A549 (cell line): ENCODE measurements around the gene TSPAN4. TPM values are rescaled to one million over a fixed set of nuclear protein-coding genes. Genes with fewer than 3 reads are reported as not detected.

ENCODE experiments used
- ATAC-seq, 2 experiments: fragments of 200-7000 bp in 1 of 2; fragments of >200 bp in 1 of 2; cut with Nextera tagmentation in 1 of 2; cut with Tn5 transposase in 1 of 2; 3 replicates each; pipeline versions ENCODE4 v1.8.0 to v1.9.1; 2018 to 2020; ENCODE audit warnings: mild to moderate bottlenecking in 1 of 2, moderate library complexity in 1 of 2
- CTCF ChIA-PET: fragments of 300-600 bp; sonication (Branson Sonifier 250); formaldehyde crosslinking; extraction: SDS; loops from one replicate; lab custom pipeline; 2021; ENCODE audit warnings: antibody characterized with exemption, inconsistent platforms; lab: Yijun Ruan, JAX
- POLR2A ChIA-PET: fragments of 350-600 bp; formaldehyde crosslinking; extraction: SDS; loops from one replicate; lab custom pipeline; 2021; ENCODE audit warnings: antibody characterized with exemption, inconsistent platforms; lab: Yijun Ruan, JAX
- DNase-seq, 2 experiments: peaks; one replicate each; pipeline versions ENCODE4 v3.0.0 to v3.0.0-alpha.2; 2011 to 2016; ENCODE audit warnings: low read depth in 1 of 2, low spot score in 1 of 2
- FAIRE-seq: peaks from 2 replicates; lab custom pipeline; 2011; peaks lifted over from hg19 to GRCh38; lab: Jason Lieb, UNC
- H3K27ac ChIP-seq, 2 experiments: fragments of >200 bp; sonication (Bioruptor Twin); formaldehyde crosslinking; 3 replicates each; pipeline ENCODE4 v1.5.1; 2016 to 2017
- H3K4me1 ChIP-seq: fragments of >200 bp; sonication (Bioruptor Twin); formaldehyde crosslinking; 3 replicates; pipeline ENCODE4 v1.6.1; 2016
- H3K4me2 ChIP-seq: fragments of >200 bp; sonication (Bioruptor Twin); formaldehyde crosslinking; 3 replicates; pipeline ENCODE4 v1.6.1; 2016
- H3K4me3 ChIP-seq: fragments of >200 bp; sonication (Bioruptor Twin); formaldehyde crosslinking; 3 replicates; pipeline ENCODE4 v1.5.1; 2016
- H3K9me3 ChIP-seq: fragments of >200 bp; sonication (Bioruptor Twin); formaldehyde crosslinking; 3 replicates; pipeline ENCODE4 v1.6.1; 2016
- BHLHE40 ChIP-seq: IDR thresholded peaks from 2 replicates; pipeline ENCODE4 v1.6.1; 2012; ENCODE audit warnings: low read depth, low read length, inconsistent platforms
- CBX8 ChIP-seq: fragments of 200-600 bp; sonication (generic); IDR thresholded peaks from 2 replicates; pipeline ENCODE4 v1.6.1; 2016
- CEBPB ChIP-seq, 2 experiments: fragments of >200 bp in 1 of 2; sonication (Bioruptor Twin) in 1 of 2; formaldehyde crosslinking in 1 of 2; IDR thresholded peaks; 2 replicates each; pipeline ENCODE4 v1.6.1; 2012 to 2016
- CHD4 ChIP-seq: fragments of 200-600 bp; sonication (generic); IDR thresholded peaks from 2 replicates; pipeline ENCODE4 v1.6.1; 2016; ENCODE audit warnings: antibody characterized with exemption, mild to moderate bottlenecking, borderline replicate concordance
- CTCF ChIP-seq: fragments of >200 bp; sonication (Bioruptor Twin); formaldehyde crosslinking; IDR thresholded peaks from 3 replicates; pipeline ENCODE4 v1.5.1; 2016
- E2F6 ChIP-seq: IDR thresholded peaks from 2 replicates; pipeline ENCODE4 v1.6.1; 2012; ENCODE audit warnings: low read depth, borderline replicate concordance
- EHMT2 ChIP-seq: fragments of 200-600 bp; sonication (generic); IDR thresholded peaks from 2 replicates; pipeline ENCODE4 v1.6.1; 2016; ENCODE audit warnings: antibody characterized with exemption, low read depth, mild to moderate bottlenecking, moderate library complexity
- EP300 ChIP-seq, 2 experiments: fragments of >200 bp; sonication (Bioruptor Twin); formaldehyde crosslinking; IDR thresholded peaks; 2 replicates in 1 of 2; 3 replicates in 1 of 2; pipeline ENCODE4 v1.6.1; 2016 to 2017
- ESRRA ChIP-seq: fragments of 150-350 bp; IDR thresholded peaks from 2 replicates; pipeline ENCODE4 v1.6.1; 2014; ENCODE audit warnings: mild to moderate bottlenecking, low read length, borderline replicate concordance
- FOSB ChIP-seq: fragments of 250-450 bp; sonication (Bioruptor Pico); IDR thresholded peaks from 2 replicates; pipeline ENCODE4 v1.5.0; 2020; ENCODE audit warnings: mild to moderate bottlenecking, moderate library complexity
- FOXS1 ChIP-seq: fragments of 250-450 bp; sonication (Bioruptor Pico); IDR thresholded peaks from 2 replicates; pipeline ENCODE4 v1.5.0; 2020; ENCODE audit warnings: mild to moderate bottlenecking, moderate library complexity
- GATA3 ChIP-seq: IDR thresholded peaks from 2 replicates; pipeline ENCODE4 v1.6.1; 2012; ENCODE audit warnings: borderline replicate concordance
- HMGXB4 ChIP-seq: fragments of 250-450 bp; sonication (Bioruptor Pico); IDR thresholded peaks from 2 replicates; pipeline ENCODE4 v1.5.0; 2021; ENCODE audit warnings: mild to moderate bottlenecking, moderate library complexity, borderline replicate concordance
- HOXB13 ChIP-seq: fragments of 250-450 bp; sonication (Bioruptor Pico); IDR thresholded peaks from 2 replicates; pipeline ENCODE4 v1.5.0; 2020; ENCODE audit warnings: low read depth, mild to moderate bottlenecking, moderate library complexity
- HOXB5 ChIP-seq: fragments of 250-450 bp; sonication (Bioruptor Pico); IDR thresholded peaks from 2 replicates; pipeline ENCODE4 v1.5.0; 2020; ENCODE audit warnings: mild to moderate bottlenecking, moderate library complexity
- JUN ChIP-seq, 2 experiments: fragments of >200 bp; sonication (Bioruptor Twin); formaldehyde crosslinking; IDR thresholded peaks; 2 replicates in 1 of 2; 3 replicates in 1 of 2; pipeline ENCODE4 v1.6.1; 2016 to 2017
- JUNB ChIP-seq: fragments of >200 bp; sonication (Bioruptor Twin); formaldehyde crosslinking; IDR thresholded peaks from 2 replicates; pipeline ENCODE4 v1.6.1; 2016
- KDM1A ChIP-seq: fragments of 200-600 bp; sonication (generic); IDR thresholded peaks from 2 replicates; pipeline ENCODE4 v1.6.1; 2016; ENCODE audit warnings: low read depth, mild to moderate bottlenecking
- KDM5A ChIP-seq: fragments of 200-600 bp; sonication (generic); IDR thresholded peaks from 2 replicates; pipeline ENCODE4 v1.6.1; 2016; ENCODE audit warnings: antibody characterized with exemption, mild to moderate bottlenecking
- MAFK ChIP-seq: fragments of 450-650 bp; IDR thresholded peaks from 2 replicates; pipeline ENCODE4 v1.6.1; 2014; ENCODE audit not compliant: partially characterized antibody
- MAX ChIP-seq: IDR thresholded peaks from 2 replicates; pipeline ENCODE4 v1.6.1; 2012
- NPAS2 ChIP-seq: fragments of 250-450 bp; sonication (Bioruptor Pico); IDR thresholded peaks from 2 replicates; pipeline ENCODE4 v1.8.0; 2022; ENCODE audit warnings: mild to moderate bottlenecking, moderate library complexity, borderline replicate concordance
- NR3C1 ChIP-seq: fragments of >200 bp; sonication (Bioruptor Twin); formaldehyde crosslinking; IDR thresholded peaks from 3 replicates; pipeline ENCODE4 v1.6.1; 2017
- PBX3 ChIP-seq: IDR thresholded peaks from 2 replicates; pipeline ENCODE4 v1.6.1; 2012
- POLR2AphosphoS2 ChIP-seq: conservative IDR thresholded peaks from 2 replicates; pipeline ENCODE4 v1.6.1; 2012; ENCODE audit warnings: low read length, improper control_type of control experiment, inconsistent platforms
- RAD21 ChIP-seq, 2 experiments: fragments of >200 bp in 1 of 2; sonication (Bioruptor Twin) in 1 of 2; formaldehyde crosslinking in 1 of 2; IDR thresholded peaks in 1 of 2; conservative IDR thresholded peaks in 1 of 2; 2 replicates in 1 of 2; 3 replicates in 1 of 2; pipeline ENCODE4 v1.6.1; 2012 to 2018; ENCODE audit warnings: inconsistent platforms in 1 of 2
- RARB ChIP-seq: fragments of 250-450 bp; sonication (Bioruptor Pico); IDR thresholded peaks from 2 replicates; pipeline ENCODE4 v1.8.0; 2021; ENCODE audit warnings: mild to moderate bottlenecking, moderate library complexity
- RFX5 ChIP-seq: fragments of 450-650 bp; IDR thresholded peaks from 2 replicates; pipeline ENCODE4 v1.7.1; 2014; ENCODE audit warnings: antibody characterized with exemption, mild to moderate bottlenecking, moderate library complexity
- RNF2 ChIP-seq: fragments of 200-600 bp; sonication (generic); IDR thresholded peaks from 2 replicates; pipeline ENCODE4 v1.6.1; 2016; ENCODE audit warnings: low read depth, mild to moderate bottlenecking, antibody characterized with exemption, moderate library complexity, borderline replicate concordance
- SREBF2 ChIP-seq: fragments of 450-650 bp; IDR thresholded peaks from 2 replicates; pipeline ENCODE4 v1.6.1; 2014; ENCODE audit warnings: mild to moderate bottlenecking, moderate library complexity
- TFCP2L1 ChIP-seq: fragments of 250-450 bp; sonication (Bioruptor Pico); IDR thresholded peaks from 2 replicates; pipeline ENCODE4 v1.5.0; 2021; ENCODE audit warnings: mild to moderate bottlenecking
- TP53 ChIP-seq: fragments of 250-450 bp; sonication (Bioruptor Pico); IDR thresholded peaks from 2 replicates; pipeline ENCODE4 v1.5.0; 2021; ENCODE audit warnings: mild to moderate bottlenecking, moderate library complexity
- USF2 ChIP-seq: fragments of 450-650 bp; IDR thresholded peaks from 2 replicates; pipeline ENCODE4 v1.6.1; 2014; ENCODE audit warnings: antibody characterized with exemption
- ZFP36 ChIP-seq: fragments of 450-650 bp; IDR thresholded peaks from 2 replicates; pipeline ENCODE4 v1.6.1; 2014; ENCODE audit warnings: borderline replicate concordance; ENCODE audit not compliant: partially characterized antibody
- ZNF302 ChIP-seq: fragments of 250-450 bp; sonication (Bioruptor Pico); IDR thresholded peaks from 2 replicates; pipeline ENCODE4 v1.9.0; 2021; ENCODE audit warnings: inconsistent platforms, mild to moderate bottlenecking, moderate library complexity
- WGBS: methylation state at CpG from one replicate; pipeline ENCODE4 v1.1.6; 2017; ENCODE audit errors: missing lambda C conversion rate; 5-methylcytosine and 5-hydroxymethylcytosine counted together
- polyA plus RNA-seq, 4 experiments: library from polyadenylated mRNA; depleted of rRNA in 3 of 4; stranded (reverse); fragments of >200 nt; fragmentation: RNase III in 1 of 4; extraction: RNeasy Plus Mini Kit Qiagen cat#74134 plus additional on column Dnase treatment in 1 of 4; gene quantifications; 2 replicates in 3 of 4; 3 replicates in 1 of 4; pipeline ENCODE4 v1.2.3, GENCODE V29; 2011 to 2017

TSPAN4 gene
- polyA plus RNA-seq, 2 of the 4 experiments (the other 2 are of a cell fraction), result 83.5 to 145 TPM

- Histone ChIP-seq H3K27ac (peak overlapping the region; percentile 61 to 99), H3K9me3 (no peaks in the 10 kb centered on the region), H3K4me1 (peaks cover 66% of the 10 kb centered on the region), H3K4me2 (peak overlapping the region; percentile 92), H3K4me3 (no peak overlapping the region)
- DNase-seq, result peak; percentile 56 to 86
- 18% methylated on average over 13 of the region's 17 CpGs for WGBS
- CTCF ChIA-PET, result interaction anchor here (0.9 to 3.7 kb wide), 5 partner anchors 8 to 21 kb away, joined by 3 to 21 read pairs (median 3); partner anchors contain the start of gene CRACR2B
- no peak for FAIRE-seq
- POLR2A ChIA-PET, result interaction anchor here (3.4 kb wide), 1 partner anchor 19 kb away, joined by 16 read pairs; the partner anchor contains the start of gene PNPLA2
- ATAC-seq, result peak; percentile 8 to 16; a peak in 5 of 6 replicates
- TF ChIP-seq TFCP2L1, result no peak
- no peak for TF ChIP-seq EP300 (IDR thresholded peaks at IDR 0.05)
- TF ChIP-seq ZNF302 (CRISPR knock-in tag), result no peak
- peak; percentile 79 for TF ChIP-seq USF2
- peak; percentile 98 for TF ChIP-seq MAX
- TF ChIP-seq HOXB5, result no peak
- no peak for TF ChIP-seq CBX8
- TF ChIP-seq CHD4, result no peak
- TF ChIP-seq JUNB, result no peak
- no peak for TF ChIP-seq EHMT2
- TF ChIP-seq SREBF2, result no peak
- no peak for TF ChIP-seq RAD21 (conservative IDR thresholded peaks at IDR 0.05 in 1 of 2, IDR thresholded peaks at IDR 0.05 in 1 of 2)
- no peak for TF ChIP-seq RNF2
- peak; percentile 70; the same call in 1 of the 2 replicates for TF ChIP-seq E2F6
- no peak for TF ChIP-seq NPAS2 (CRISPR knock-in tag)
- peak; percentile 25 for TF ChIP-seq POLR2AphosphoS2
- no peak for TF ChIP-seq NR3C1
- TF ChIP-seq RARB (CRISPR knock-in tag), result no peak
- no peak for TF ChIP-seq RFX5
- no peak for TF ChIP-seq ESRRA
- TF ChIP-seq MAFK, result no peak
- no peak for TF ChIP-seq KDM5A
- TF ChIP-seq GATA3, result peak; percentile 7; the same call in 1 of the 2 replicates
- no peak for TF ChIP-seq ZFP36
- no peak for TF ChIP-seq HOXB13 (CRISPR knock-in tag)
- peak; percentile 41; the same call in 1 of the 2 replicates for TF ChIP-seq FOSB
- peak; percentile 24; the same call in 1 of the 2 replicates for TF ChIP-seq TP53 (CRISPR knock-in tag)
- no peak for TF ChIP-seq FOXS1 (CRISPR knock-in tag)
- TF ChIP-seq HMGXB4 (CRISPR knock-in tag), result no peak
- TF ChIP-seq CTCF, result peak; percentile 35; the same call in 2 of the 3 replicates
- TF ChIP-seq BHLHE40, result no peak
- peak; percentile 87 for TF ChIP-seq PBX3
- no peak for TF ChIP-seq KDM1A
- TF ChIP-seq JUN (IDR thresholded peaks at IDR 0.05), result peak in 1 of 2 experiments; percentile 69; a peak in 4 of 5 replicates
- TF ChIP-seq CEBPB (IDR thresholded peaks at IDR 0.05), result no peak; a peak in 1 of 4 replicates
Observed at GRCh38 chr11:838441-839279, 4.0 kb upstream of the TSPAN4 start.
